ENCODE results near the gene IMMP2L. TPM values are rescaled to one million over a fixed set of nuclear protein-coding genes. Genes with fewer than 3 reads are reported as not detected.
"Not testable (repeated sequence)": the region's sequence is repeated elsewhere in the genome, so short reads cannot be mapped to it uniquely, and the experiment has no call there.

Gene IMMP2L
- total RNA-seq, 2 donors from 2014 or later, result 13.1 to 22.7 TPM

GRCh38 chr7:111459757-111460280 lies 102.5 kb downstream of the IMMP2L start:
- H3K27me3 ChIP-seq (replicated peaks; ENCODE audit: insufficient read depth), result no peaks in the 10 kb centered on the region
- ATAC-seq (ENCODE audit: insufficient number of reproducible peaks, low FRiP score, low read depth), result no peak
- TF ChIP-seq CTCF (IDR thresholded peaks at IDR 0.05), result no peak

GRCh38 chr7:111459065-111459756 lies 103.1 kb downstream of the IMMP2L start:
- no peak for TF ChIP-seq CTCF (IDR thresholded peaks at IDR 0.05)
- DNase-seq (ENCODE audit: low spot score) (no peak), ATAC-seq (ENCODE audit: insufficient number of reproducible peaks, low FRiP score, low read depth) (no peak)
- no peak overlapping the region for H3K4me3 ChIP-seq
- peaks cover 6 to 9% of the 10 kb centered on the region in 2 donors for H3K4me1 ChIP-seq (ENCODE audit: control insufficient read depth in 1 of 2, low read depth in 2 of 2)
- no peaks in the 10 kb centered on the region for H3K27me3 ChIP-seq (replicated peaks; ENCODE audit: insufficient read depth)
- H3K27ac ChIP-seq, result no peak overlapping the region
- no peaks in the 10 kb centered on the region for H3K9me3 ChIP-seq
- no peaks in the 10 kb centered on the region for H3K36me3 ChIP-seq

More at GRCh38 chr7:111459757-111460280, 102.5 kb downstream of the IMMP2L start:
- H3K27ac ChIP-seq, result no peak overlapping the region
- peaks cover 6 to 9% of the 10 kb centered on the region in 2 donors for H3K4me1 ChIP-seq (ENCODE audit: control insufficient read depth in 1 of 2, low read depth in 2 of 2)
- no peaks in the 10 kb centered on the region for H3K36me3 ChIP-seq
- DNase-seq (ENCODE audit: low spot score), result no peak
- no peaks in the 10 kb centered on the region for H3K9me3 ChIP-seq
- no peak overlapping the region for H3K4me3 ChIP-seq

- not testable (repeated sequence) for ATAC-seq (ENCODE audit: insufficient number of reproducible peaks, low FRiP score, low read depth); H3K27me3 ChIP-seq (replicated peaks; ENCODE audit: insufficient read depth); H3K27ac ChIP-seq; H3K4me3 ChIP-seq; DNase-seq (ENCODE audit: low spot score); H3K9me3 ChIP-seq; H3K36me3 ChIP-seq; H3K4me1 ChIP-seq (ENCODE audit: control insufficient read depth in 1 of 2, low read depth in 2 of 2)
Measured at GRCh38 chr7:111450705-111451104, 111.6 kb downstream of the IMMP2L start.

GRCh38 chr7:111447502-111447901 lies 114.8 kb downstream of the IMMP2L start:
- not testable (repeated sequence) for ATAC-seq (ENCODE audit: insufficient number of reproducible peaks, low FRiP score, low read depth); H3K4me3 ChIP-seq; H3K27me3 ChIP-seq (replicated peaks; ENCODE audit: insufficient read depth); H3K36me3 ChIP-seq; H3K9me3 ChIP-seq; H3K4me1 ChIP-seq (ENCODE audit: control insufficient read depth in 1 of 2, low read depth in 2 of 2); H3K27ac ChIP-seq; DNase-seq (ENCODE audit: low spot score)

- TF ChIP-seq CTCF (IDR thresholded peaks at IDR 0.05), result no peak
- Histone ChIP-seq H3K27me3 (replicated peaks; ENCODE audit: insufficient read depth) (no peaks in the 10 kb centered on the region), H3K36me3 (no peaks in the 10 kb centered on the region), H3K9me3 (no peaks in the 10 kb centered on the region), H3K4me1 (ENCODE audit: control insufficient read depth in 1 of 2, low read depth in 2 of 2) (peaks cover 0 to 6% of the 10 kb centered on the region in 2 donors), H3K4me3 (no peak overlapping the region), H3K27ac (no peak overlapping the region)
- DNase-seq (ENCODE audit: low spot score) (no peak), ATAC-seq (ENCODE audit: insufficient number of reproducible peaks, low FRiP score, low read depth) (no peak)
Measured at GRCh38 chr7:111439977-111440376, 122.3 kb downstream of the IMMP2L start.

- no peaks in the 10 kb centered on the region for H3K27me3 ChIP-seq (replicated peaks; ENCODE audit: insufficient read depth)
- no peak for TF ChIP-seq CTCF (IDR thresholded peaks at IDR 0.05)
- no peak overlapping the region for H3K4me3 ChIP-seq
- ATAC-seq (ENCODE audit: insufficient number of reproducible peaks, low FRiP score, low read depth), result no peak
- no peak for DNase-seq (ENCODE audit: low spot score)
- peaks cover 0 to 6% of the 10 kb centered on the region in 2 donors for H3K4me1 ChIP-seq (ENCODE audit: control insufficient read depth in 1 of 2, low read depth in 2 of 2)
- H3K36me3 ChIP-seq, result no peaks in the 10 kb centered on the region
- no peak overlapping the region for H3K27ac ChIP-seq
- no peaks in the 10 kb centered on the region for H3K9me3 ChIP-seq
Measured at GRCh38 chr7:111438369-111439289, 123.7 kb downstream of the IMMP2L start.

Data from thoracic aorta (tissue), 2 donors.